Liver (tissue), 9 donors: ENCODE results near the gene NSL1. TPM values are rescaled to one million over a fixed set of nuclear protein-coding genes. Genes with fewer than 3 reads are reported as not detected.
"Not testable (repeated sequence)": the region's sequence is repeated elsewhere in the genome, so short reads cannot be mapped to it uniquely, and the experiment has no call there.

Source experiments
- DNase-seq: peaks from one replicate; pipeline ENCODE4 v3.0.0-alpha.2; 2017; ENCODE audit warnings: low spot score
- H3K27ac ChIP-seq, 2 donors: one replicate each; pipeline ENCODE4 v1.7.0; 2013; ENCODE audit warnings: inconsistent platforms in 2 of 2, low read length in 2 of 2, control low read depth in 1 of 2, low read depth in 1 of 2, mild to moderate bottlenecking in 1 of 2
- H3K27me3 ChIP-seq, 4 donors: one replicate each; pipeline versions ENCODE4 v1.6.1 to v1.7.0; 2013; ENCODE audit warnings: low read length in 3 of 4, inconsistent platforms in 1 of 4, mild to moderate bottlenecking in 1 of 4, moderate library complexity in 1 of 4; ENCODE audit not compliant: control insufficient read depth in 4 of 4, insufficient read depth in 4 of 4
- H3K36me3 ChIP-seq, 4 donors: one replicate each; pipeline versions ENCODE4 v1.6.1 to v1.7.0; 2013; ENCODE audit warnings: low read length in 3 of 4, mild to moderate bottlenecking in 3 of 4, low read depth in 1 of 4, moderate library complexity in 1 of 4; ENCODE audit not compliant: control insufficient read depth in 4 of 4, insufficient read depth in 3 of 4
- H3K4me1 ChIP-seq, 4 donors: one replicate each; pipeline versions ENCODE4 v1.6.1 to v1.7.0; 2013; ENCODE audit warnings: low read length in 3 of 4, mild to moderate bottlenecking in 3 of 4, moderate library complexity in 1 of 4; ENCODE audit not compliant: control insufficient read depth in 4 of 4, insufficient read depth in 4 of 4
- H3K4me3 ChIP-seq, 3 donors: one replicate each; pipeline versions ENCODE4 v1.6.1 to v1.7.0; 2013; ENCODE audit warnings: low read length in 3 of 3, control low read depth in 1 of 3, low read depth in 1 of 3, mild to moderate bottlenecking in 1 of 3
- H3K9ac ChIP-seq, 2 donors: one replicate each; pipeline ENCODE4 v1.7.0; 2013; ENCODE audit warnings: low read length in 2 of 2, mild to moderate bottlenecking in 2 of 2, moderate library complexity in 2 of 2, control low read depth in 1 of 2, low read depth in 1 of 2
- H3K9me3 ChIP-seq, 4 donors: one replicate each; pipeline versions ENCODE4 v1.6.1 to v1.7.0; 2013; ENCODE audit warnings: low read length in 3 of 4; ENCODE audit not compliant: control insufficient read depth in 4 of 4
- ATF3 ChIP-seq: IDR thresholded peaks from 2 replicates; pipeline ENCODE4 v1.6.1; 2016; ENCODE audit warnings: antibody characterized with exemption
- CTCF ChIP-seq: fragments of 150-350 bp; IDR thresholded peaks from 2 replicates; pipeline ENCODE4 v1.5.1; 2017; ENCODE audit warnings: improper control_type of control experiment, low read depth, low read length; ENCODE audit not compliant: missing input control
- EGR1 ChIP-seq, 2 donors: IDR thresholded peaks; 2 replicates each; pipeline ENCODE4 v1.6.1; 2016 to 2018; ENCODE audit warnings: antibody characterized with exemption in 2 of 2, low read depth in 2 of 2
- JUND ChIP-seq, 2 donors: IDR thresholded peaks; 2 replicates each; pipeline ENCODE4 v1.6.1; 2016; ENCODE audit warnings: antibody characterized with exemption in 2 of 2
- MAX ChIP-seq: IDR thresholded peaks from 2 replicates; pipeline ENCODE4 v1.6.1; 2016; ENCODE audit warnings: antibody characterized with exemption
- RAD21 ChIP-seq, 2 donors: IDR thresholded peaks; 2 replicates each; pipeline ENCODE4 v1.6.1; 2016; ENCODE audit warnings: antibody characterized with exemption in 2 of 2, mild to moderate bottlenecking in 2 of 2
- REST ChIP-seq: IDR thresholded peaks from 2 replicates; pipeline ENCODE4 v1.6.1; 2016; ENCODE audit warnings: antibody characterized with exemption, mild to moderate bottlenecking
- RXRA ChIP-seq, 2 donors: IDR thresholded peaks; 2 replicates each; pipeline ENCODE4 v1.6.1; 2017 to 2018; ENCODE audit warnings: antibody characterized with exemption in 2 of 2, mild to moderate bottlenecking in 1 of 2
- SP1 ChIP-seq: IDR thresholded peaks from 2 replicates; pipeline ENCODE4 v1.6.1; 2018; ENCODE audit warnings: antibody characterized with exemption, mild to moderate bottlenecking
- WGBS: extraction: QIAGEN DNeasy Blood & Tissue Kit; methylation state at CpG from one replicate; pipeline ENCODE4 v1.1.7; 2013; 5-methylcytosine and 5-hydroxymethylcytosine counted together
- polyA plus RNA-seq, 2 donors: library from polyadenylated mRNA; stranded (reverse) in 1 of 2; unstranded in 1 of 2; fragments of 200-250 nt in 1 of 2; fragments of >200 nt in 1 of 2; fragmentation: Nextera tagmentation in 1 of 2; extraction: Ambion mirVana in 1 of 2; gene quantifications; one replicate each; pipeline versions ENCODE4 v1.2.1 to v1.2.3, GENCODE V29; 2013 to 2015
- total RNA-seq, 2 donors: library from RNA; depleted of rRNA; stranded (reverse); fragments of >200 nt; gene quantifications; one replicate each; pipeline ENCODE4 v1.2.3, GENCODE V29; 2014
- TF ChIP-seq, protein P1 (sequence below): IDR thresholded peaks from 2 replicates; pipeline ENCODE4 v1.6.1; 2016; ENCODE audit warnings: antibody characterized with exemption
- donor health status: healthy.
- donor health status: healthy.
- donor health status: healthy.
- donor health status: healthy.
- donor health status: healthy.

The NSL1 gene
- total and polyA plus RNA-seq, 4 donors = 17.2 to 31.3 (median 18.7) TPM

DNA sequence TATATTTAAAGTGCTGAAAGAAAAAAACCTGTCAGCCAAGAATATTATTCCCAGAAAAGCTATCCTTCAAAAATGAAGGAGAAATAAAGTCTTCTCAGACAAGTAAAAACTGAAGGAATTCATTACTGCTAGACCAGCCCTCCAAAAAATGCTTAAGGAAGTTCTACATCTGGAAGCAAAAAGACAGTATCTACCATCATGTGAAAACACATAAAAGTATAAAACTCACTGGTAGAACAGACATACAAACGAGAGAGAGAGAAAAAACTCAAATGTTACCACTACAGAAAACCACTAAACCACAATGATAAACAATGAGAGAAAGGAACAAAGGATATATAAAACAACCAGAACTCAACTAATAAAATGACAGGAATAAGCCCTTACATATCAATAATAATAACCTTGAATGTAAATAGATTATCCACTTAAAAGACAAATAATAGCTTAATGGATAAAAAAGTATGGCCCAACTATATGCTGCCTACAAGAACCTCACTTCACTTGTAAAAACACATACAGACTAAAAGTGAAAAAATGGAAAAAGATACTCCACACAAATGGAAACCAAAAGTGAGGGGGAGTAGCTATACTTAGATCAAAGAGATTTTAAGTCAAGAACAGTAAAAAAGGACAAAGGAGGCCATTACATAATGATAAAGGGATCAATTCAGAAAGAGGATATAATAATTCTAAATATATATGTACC lies 22.0 kb downstream of the NSL1 start:
- Histone ChIP-seq H3K36me3 (peaks cover 0 to 3% (median 2%) of the 10 kb centered on the region in 4 donors), H3K9ac (no peak overlapping the region), H3K4me1 (no peaks in the 10 kb centered on the region), H3K9me3 (peaks cover 0 to 9% (median 6%) of the 10 kb centered on the region in 4 donors), H3K4me3 (no peak overlapping the region), H3K27ac (no peak overlapping the region), H3K27me3 (no peaks in the 10 kb centered on the region)
- TF ChIP-seq RXRA (IDR thresholded peaks at IDR 0.05) (no peak), JUND (IDR thresholded peaks at IDR 0.05) (no peak), EGR1 (IDR thresholded peaks at IDR 0.05; ENCODE audit: low read depth in 2 of 2) (no peak)
- TF ChIP-seq, protein P1, sequence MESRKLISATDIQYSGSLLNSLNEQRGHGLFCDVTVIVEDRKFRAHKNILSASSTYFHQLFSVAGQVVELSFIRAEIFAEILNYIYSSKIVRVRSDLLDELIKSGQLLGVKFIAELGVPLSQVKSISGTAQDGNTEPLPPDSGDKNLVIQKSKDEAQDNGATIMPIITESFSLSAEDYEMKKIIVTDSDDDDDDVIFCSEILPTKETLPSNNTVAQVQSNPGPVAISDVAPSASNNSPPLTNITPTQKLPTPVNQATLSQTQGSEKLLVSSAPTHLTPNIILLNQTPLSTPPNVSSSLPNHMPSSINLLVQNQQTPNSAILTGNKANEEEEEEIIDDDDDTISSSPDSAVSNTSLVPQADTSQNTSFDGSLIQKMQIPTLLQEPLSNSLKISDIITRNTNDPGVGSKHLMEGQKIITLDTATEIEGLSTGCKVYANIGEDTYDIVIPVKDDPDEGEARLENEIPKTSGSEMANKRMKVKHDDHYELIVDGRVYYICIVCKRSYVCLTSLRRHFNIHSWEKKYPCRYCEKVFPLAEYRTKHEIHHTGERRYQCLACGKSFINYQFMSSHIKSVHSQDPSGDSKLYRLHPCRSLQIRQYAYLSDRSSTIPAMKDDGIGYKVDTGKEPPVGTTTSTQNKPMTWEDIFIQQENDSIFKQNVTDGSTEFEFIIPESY = no peak
- no peak for DNase-seq
- 87% methylated on average over 1 of the region's 1 CpG for WGBS

- not testable (repeated sequence) for H3K27me3 ChIP-seq, DNase-seq, H3K4me1 ChIP-seq, H3K27ac ChIP-seq, H3K9ac ChIP-seq, H3K9me3 ChIP-seq, H3K4me3 ChIP-seq, H3K36me3 ChIP-seq
- WGBS = 93% methylated on average over 2 of the region's 2 CpGs
These were observed 24.8 kb downstream of the NSL1 start for GRCh38 chr1:212766825-212767224.

- WGBS = 98% methylated on average over 1 of the region's 1 CpG
- H3K9ac ChIP-seq = not testable (repeated sequence)
These were observed 26.8 kb downstream of the NSL1 start for GRCh38 chr1:212764718-212765281.

DNA sequence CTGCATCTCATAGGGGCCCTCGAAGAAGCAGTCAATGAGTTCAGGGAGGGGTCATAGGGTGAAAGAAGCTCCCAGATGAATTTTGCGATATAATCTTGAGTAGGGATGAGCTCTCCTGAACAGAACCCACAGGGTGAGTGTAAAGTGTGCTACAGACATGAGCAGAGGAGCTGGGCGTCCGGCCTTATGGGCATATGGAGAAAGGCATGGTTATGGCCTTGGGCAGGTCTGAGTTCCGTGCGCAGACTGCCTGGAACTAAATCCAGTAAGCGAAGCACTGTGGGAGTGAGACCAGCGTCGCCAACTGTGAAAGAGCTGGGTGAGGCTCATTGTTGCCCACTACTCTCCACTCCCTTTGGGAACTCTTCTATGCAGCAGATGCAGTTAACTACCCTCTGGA lies 28.7 kb downstream of the NSL1 start:
- H3K4me1 ChIP-seq = peaks cover 0 to 3% (median 0%) of the 10 kb centered on the region in 4 donors
- TF ChIP-seq CTCF = no peak
- TF ChIP-seq REST = no peak
- TF ChIP-seq SP1 = no peak
- no peak for TF ChIP-seq RAD21 (IDR thresholded peaks at IDR 0.05)
- no peak for TF ChIP-seq ATF3
- TF ChIP-seq MAX = no peak
- WGBS = 99% methylated on average over 9 of the region's 9 CpGs

More at GRCh38 chr1:212764718-212765281, 26.8 kb downstream of the NSL1 start:
- not testable (repeated sequence) for H3K27me3 ChIP-seq, H3K4me3 ChIP-seq, H3K9me3 ChIP-seq, DNase-seq, H3K27ac ChIP-seq, H3K4me1 ChIP-seq, H3K36me3 ChIP-seq

More for the DNA sequence above, 28.7 kb downstream of the NSL1 start:
- no peaks in the 10 kb centered on the region for H3K27me3 ChIP-seq
- H3K36me3 ChIP-seq = peaks cover 0 to under 1% (median 0%) of the 10 kb centered on the region in 4 donors
- H3K9ac ChIP-seq = no peak overlapping the region
- DNase-seq = no peak
- H3K4me3 ChIP-seq = no peak overlapping the region
- no peaks in the 10 kb centered on the region for H3K9me3 ChIP-seq
- H3K27ac ChIP-seq = no peak overlapping the region
